Neural cell (in vitro differentiated cells): ENCODE measurements around the gene FAM168A. TPM values are rescaled to one million over a fixed set of nuclear protein-coding genes. Genes with fewer than 3 reads are reported as not detected.

Source experiments
- H2AFZ ChIP-seq: fragments of 200-600, 300-800 bp; sonication (generic), shearing (Covaris generic); 2 replicates; pipeline ENCODE4 v1.6.0; 2014; ENCODE audit warnings: low read depth, mild to moderate bottlenecking, antibody characterized with exemption, low read length, moderate library complexity
- H3F3A ChIP-seq: fragments of 200-600 bp; shearing (Covaris generic); 2 replicates; pipeline ENCODE4 v1.6.1; 2016; ENCODE audit warnings: mild to moderate bottlenecking, moderate library complexity, mixed read lengths, antibody characterized with exemption, low read length; ENCODE audit not compliant: insufficient read depth, poor library complexity, severe bottlenecking
- H3K27ac ChIP-seq: fragments of 200-600, 300-800 bp; sonication (generic), shearing (Covaris generic); 2 replicates; pipeline ENCODE4 v1.5.1; 2014; ENCODE audit warnings: mild to moderate bottlenecking, low read length, moderate library complexity
- H3K27me3 ChIP-seq: fragments of 300-800, 200-600 bp; sonication (generic), shearing (Covaris generic); 2 replicates; pipeline ENCODE4 v1.6.0; 2014; ENCODE audit warnings: mild to moderate bottlenecking, low read depth, low read length, moderate library complexity; ENCODE audit not compliant: insufficient read depth
- H3K36me3 ChIP-seq: fragments of 300-800, 200-600 bp; sonication (generic), shearing (Covaris generic); 2 replicates; pipeline ENCODE4 v1.5.1; 2014; ENCODE audit warnings: mild to moderate bottlenecking, antibody characterized with exemption, low read length, moderate library complexity; ENCODE audit not compliant: insufficient read depth
- H3K4me2 ChIP-seq: fragments of 300-800, 200-600 bp; sonication (generic), shearing (Covaris generic); 2 replicates; pipeline ENCODE4 v1.6.0; 2014; ENCODE audit warnings: mild to moderate bottlenecking, low read length
- H3K4me3 ChIP-seq: fragments of 300-800, 200-600 bp; sonication (generic), shearing (Covaris generic); 2 replicates; pipeline ENCODE4 v1.5.1; 2014; ENCODE audit warnings: mild to moderate bottlenecking, low read length, moderate library complexity
- H3K79me2 ChIP-seq: fragments of 200-600 bp; shearing (Covaris generic); replicated peaks from 2 replicates; pipeline ENCODE4 v1.6.0; 2014; ENCODE audit warnings: mild to moderate bottlenecking, low read length, moderate library complexity; ENCODE audit not compliant: insufficient read depth
- H3K9ac ChIP-seq: fragments of 300-800, 200-600 bp; sonication (generic), shearing (Covaris generic); 2 replicates; pipeline ENCODE4 v1.6.1; 2016; ENCODE audit warnings: mild to moderate bottlenecking, low read length, mixed read lengths
- H3K9me2 ChIP-seq: fragments of 200-600 bp; shearing (Covaris generic); 2 replicates; pipeline ENCODE4 v1.6.1; 2016; ENCODE audit warnings: mild to moderate bottlenecking, low read length, mixed read lengths; ENCODE audit not compliant: insufficient read depth
- H3K9me3 ChIP-seq: fragments of 200-600, 300-800 bp; sonication (generic), shearing (Covaris generic); 2 replicates; pipeline ENCODE4 v1.6.1; 2016; ENCODE audit warnings: mild to moderate bottlenecking, mixed run types, low read length, moderate library complexity, mixed read lengths
- H4K20me1 ChIP-seq: fragments of 200-600 bp; shearing (Covaris generic); 2 replicates; pipeline ENCODE4 v1.6.1; 2016; ENCODE audit warnings: mild to moderate bottlenecking, mixed run types; ENCODE audit not compliant: insufficient read depth
- EP300 ChIP-seq: fragments of 450-650 bp; conservative IDR thresholded peaks from 2 replicates; pipeline ENCODE4 v1.6.1; 2014; ENCODE audit warnings: antibody characterized with exemption, mild to moderate bottlenecking, moderate library complexity; ENCODE audit not compliant: poor library complexity, severe bottlenecking
- EZH2 ChIP-seq: fragments of 200-600, 300-800 bp; shearing (Covaris generic), sonication (generic); IDR thresholded peaks from 2 replicates; pipeline ENCODE4 v1.6.1; 2014; ENCODE audit warnings: antibody characterized with exemption, low read length, borderline replicate concordance, mild to moderate bottlenecking; ENCODE audit not compliant: insufficient read depth, poor library complexity, severe bottlenecking
- MXI1 ChIP-seq: fragments of 450-650 bp; conservative IDR thresholded peaks from 2 replicates; pipeline ENCODE4 v1.6.1; 2014; ENCODE audit warnings: antibody characterized with exemption, mild to moderate bottlenecking; ENCODE audit not compliant: poor library complexity, severe bottlenecking
- POLR2AphosphoS5 ChIP-seq: IDR thresholded peaks from 2 replicates; pipeline ENCODE4 v1.6.1; 2012
- RAD21 ChIP-seq: fragments of 450-650 bp; conservative IDR thresholded peaks from 2 replicates; pipeline ENCODE4 v1.6.1; 2014; ENCODE audit warnings: antibody characterized with exemption, mild to moderate bottlenecking, moderate library complexity
- SMC3 ChIP-seq: fragments of 450-650 bp; conservative IDR thresholded peaks from 2 replicates; pipeline ENCODE4 v1.6.1; 2014; ENCODE audit warnings: antibody characterized with exemption, mild to moderate bottlenecking, moderate library complexity; ENCODE audit not compliant: poor library complexity
- TAF1 ChIP-seq: IDR thresholded peaks from 2 replicates; pipeline ENCODE4 v1.6.1; 2012; ENCODE audit warnings: low read depth
- polyA plus RNA-seq: library from polyadenylated mRNA; depleted of rRNA; stranded (reverse); fragments of >200 nt; gene quantifications from 2 replicates; pipeline ENCODE4 v1.2.3, GENCODE V29; 2014
- TF ChIP-seq, protein P1 (sequence below): IDR thresholded peaks from 2 replicates; pipeline ENCODE4 v1.6.1; 2012; ENCODE audit warnings: borderline replicate concordance
- TF ChIP-seq, protein P2 (sequence below): fragments of 450-650 bp; IDR thresholded peaks from 2 replicates; pipeline ENCODE4 v1.5.1; 2014; ENCODE audit warnings: antibody characterized with exemption, mild to moderate bottlenecking, moderate library complexity; ENCODE audit not compliant: poor library complexity, severe bottlenecking

Gene FAM168A
- polyA plus RNA-seq, 1 donor from 2014 or later, result 67.3 TPM

GRCh38 chr11:73467505-73467904 lies 130.4 kb downstream of the FAM168A start:
- Histone ChIP-seq H3K9ac (no peak overlapping the region), H3K79me2 (no peaks in the 10 kb centered on the region), H4K20me1 (no peaks in the 10 kb centered on the region), H3K4me3 (no peak overlapping the region), H3K9me3 (no peaks in the 10 kb centered on the region), H3K9me2 (no peaks in the 10 kb centered on the region), H2AFZ (no peak overlapping the region), H3K27me3 (no peaks in the 10 kb centered on the region), H3F3A (no peaks in the 10 kb centered on the region), H3K36me3 (no peaks in the 10 kb centered on the region), H3K4me2 (no peak overlapping the region), H3K27ac (no peak overlapping the region)
- TF ChIP-seq EZH2 (no peak), EP300 (no peak), POLR2AphosphoS5 (no peak), RAD21 (no peak), SMC3 (no peak), TAF1 (no peak), MXI1 (no peak)
- TF ChIP-seq, protein P1, sequence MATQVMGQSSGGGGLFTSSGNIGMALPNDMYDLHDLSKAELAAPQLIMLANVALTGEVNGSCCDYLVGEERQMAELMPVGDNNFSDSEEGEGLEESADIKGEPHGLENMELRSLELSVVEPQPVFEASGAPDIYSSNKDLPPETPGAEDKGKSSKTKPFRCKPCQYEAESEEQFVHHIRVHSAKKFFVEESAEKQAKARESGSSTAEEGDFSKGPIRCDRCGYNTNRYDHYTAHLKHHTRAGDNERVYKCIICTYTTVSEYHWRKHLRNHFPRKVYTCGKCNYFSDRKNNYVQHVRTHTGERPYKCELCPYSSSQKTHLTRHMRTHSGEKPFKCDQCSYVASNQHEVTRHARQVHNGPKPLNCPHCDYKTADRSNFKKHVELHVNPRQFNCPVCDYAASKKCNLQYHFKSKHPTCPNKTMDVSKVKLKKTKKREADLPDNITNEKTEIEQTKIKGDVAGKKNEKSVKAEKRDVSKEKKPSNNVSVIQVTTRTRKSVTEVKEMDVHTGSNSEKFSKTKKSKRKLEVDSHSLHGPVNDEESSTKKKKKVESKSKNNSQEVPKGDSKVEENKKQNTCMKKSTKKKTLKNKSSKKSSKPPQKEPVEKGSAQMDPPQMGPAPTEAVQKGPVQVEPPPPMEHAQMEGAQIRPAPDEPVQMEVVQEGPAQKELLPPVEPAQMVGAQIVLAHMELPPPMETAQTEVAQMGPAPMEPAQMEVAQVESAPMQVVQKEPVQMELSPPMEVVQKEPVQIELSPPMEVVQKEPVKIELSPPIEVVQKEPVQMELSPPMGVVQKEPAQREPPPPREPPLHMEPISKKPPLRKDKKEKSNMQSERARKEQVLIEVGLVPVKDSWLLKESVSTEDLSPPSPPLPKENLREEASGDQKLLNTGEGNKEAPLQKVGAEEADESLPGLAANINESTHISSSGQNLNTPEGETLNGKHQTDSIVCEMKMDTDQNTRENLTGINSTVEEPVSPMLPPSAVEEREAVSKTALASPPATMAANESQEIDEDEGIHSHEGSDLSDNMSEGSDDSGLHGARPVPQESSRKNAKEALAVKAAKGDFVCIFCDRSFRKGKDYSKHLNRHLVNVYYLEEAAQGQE, result no peak
- TF ChIP-seq, protein P2, sequence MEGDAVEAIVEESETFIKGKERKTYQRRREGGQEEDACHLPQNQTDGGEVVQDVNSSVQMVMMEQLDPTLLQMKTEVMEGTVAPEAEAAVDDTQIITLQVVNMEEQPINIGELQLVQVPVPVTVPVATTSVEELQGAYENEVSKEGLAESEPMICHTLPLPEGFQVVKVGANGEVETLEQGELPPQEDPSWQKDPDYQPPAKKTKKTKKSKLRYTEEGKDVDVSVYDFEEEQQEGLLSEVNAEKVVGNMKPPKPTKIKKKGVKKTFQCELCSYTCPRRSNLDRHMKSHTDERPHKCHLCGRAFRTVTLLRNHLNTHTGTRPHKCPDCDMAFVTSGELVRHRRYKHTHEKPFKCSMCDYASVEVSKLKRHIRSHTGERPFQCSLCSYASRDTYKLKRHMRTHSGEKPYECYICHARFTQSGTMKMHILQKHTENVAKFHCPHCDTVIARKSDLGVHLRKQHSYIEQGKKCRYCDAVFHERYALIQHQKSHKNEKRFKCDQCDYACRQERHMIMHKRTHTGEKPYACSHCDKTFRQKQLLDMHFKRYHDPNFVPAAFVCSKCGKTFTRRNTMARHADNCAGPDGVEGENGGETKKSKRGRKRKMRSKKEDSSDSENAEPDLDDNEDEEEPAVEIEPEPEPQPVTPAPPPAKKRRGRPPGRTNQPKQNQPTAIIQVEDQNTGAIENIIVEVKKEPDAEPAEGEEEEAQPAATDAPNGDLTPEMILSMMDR, result no peak

- H3K9me3 ChIP-seq, result no peaks in the 10 kb centered on the region
- no peaks in the 10 kb centered on the region for H3K36me3 ChIP-seq
- H3K27me3 ChIP-seq, result no peaks in the 10 kb centered on the region
- H3K9ac ChIP-seq, result no peak overlapping the region
- H3K27ac ChIP-seq, result no peak overlapping the region
- H3K4me2 ChIP-seq, result no peak overlapping the region
- no peak overlapping the region for H2AFZ ChIP-seq
- TF ChIP-seq MXI1 (no peak), POLR2AphosphoS5 (no peak), TAF1 (no peak), EP300 (no peak), RAD21 (no peak), EZH2 (no peak)
- TF ChIP-seq, protein P2, result no peak
- TF ChIP-seq, protein P1, result no peak
- H3K4me3 ChIP-seq, result no peak overlapping the region
- no peaks in the 10 kb centered on the region for H3K9me2 ChIP-seq
- no peaks in the 10 kb centered on the region for H3K79me2 ChIP-seq
- H4K20me1 ChIP-seq, result no peaks in the 10 kb centered on the region
- no peaks in the 10 kb centered on the region for H3F3A ChIP-seq
Observed at GRCh38 chr11:73466643-73467042, 131.3 kb downstream of the FAM168A start.
